ENCODE data around the gene PDLIM4. TPM values are rescaled to one million over a fixed set of nuclear protein-coding genes. Genes with fewer than 3 reads are reported as not detected.

The PDLIM4 gene
- total and polyA plus RNA-seq, 8 donors = 7.7 to 13.5 (median 10.2) TPM

DNA sequence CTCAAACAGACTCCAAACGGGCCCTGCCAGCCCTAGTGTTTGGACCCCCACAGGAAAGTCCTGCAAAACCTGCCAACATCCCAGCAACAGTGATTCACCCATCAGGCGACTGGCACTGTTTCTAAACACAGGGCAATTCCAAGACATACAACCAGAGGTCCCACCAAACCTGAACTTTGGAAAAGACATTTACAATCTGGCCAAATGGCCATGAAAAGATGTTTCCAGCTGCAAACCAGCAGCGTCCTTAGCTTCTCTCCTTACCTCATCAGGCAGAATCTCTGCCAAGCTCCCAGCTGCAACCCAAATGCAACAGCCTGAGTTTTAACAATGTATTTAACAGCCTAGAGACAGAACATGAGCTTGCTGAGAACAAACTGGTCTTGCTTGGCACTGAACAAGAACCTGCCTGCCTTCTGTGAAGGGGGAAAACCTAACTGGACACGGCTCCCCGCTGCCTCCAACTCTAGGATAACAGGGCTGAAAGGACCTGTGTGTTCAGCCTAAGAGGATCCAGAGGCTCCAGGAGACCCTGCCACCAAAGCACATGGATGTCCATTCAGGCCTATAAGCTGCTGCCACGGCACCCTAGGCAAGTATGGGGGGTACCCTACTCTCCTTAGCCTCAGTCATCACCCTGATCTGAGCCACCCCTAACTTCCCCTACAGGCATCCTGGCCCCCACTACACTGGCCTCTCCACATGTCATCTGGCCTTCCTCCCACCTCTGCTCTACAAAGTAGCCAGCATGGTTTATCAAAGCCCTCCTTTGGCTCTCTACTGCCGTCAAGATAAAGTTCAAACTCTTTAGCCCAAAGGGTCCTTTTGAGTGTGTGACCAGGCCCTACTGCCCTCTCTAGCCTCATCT, 35.5 kb upstream of the PDLIM4 start:
- intact Hi-C loops (cut with DNase I) = no loop called here
- Histone ChIP-seq H3K27me3 (peaks cover 0 to 9% of the 10 kb centered on the region in 2 donors), H3K4me1 (peaks cover 30 to 32% of the 10 kb centered on the region in 2 donors), H3K36me3 (peaks cover 0 to 14% of the 10 kb centered on the region in 2 donors), H3K27ac (peak overlapping the region in 1 of 2 donors; percentile 53), H3K4me3 (no peak overlapping the region), H3K9me3 (no peaks in the 10 kb centered on the region)
- peak in 2 of 4 donors; percentile 84 to 91 for DNase-seq
- ATAC-seq = no peak
- TF ChIP-seq, protein P1, sequence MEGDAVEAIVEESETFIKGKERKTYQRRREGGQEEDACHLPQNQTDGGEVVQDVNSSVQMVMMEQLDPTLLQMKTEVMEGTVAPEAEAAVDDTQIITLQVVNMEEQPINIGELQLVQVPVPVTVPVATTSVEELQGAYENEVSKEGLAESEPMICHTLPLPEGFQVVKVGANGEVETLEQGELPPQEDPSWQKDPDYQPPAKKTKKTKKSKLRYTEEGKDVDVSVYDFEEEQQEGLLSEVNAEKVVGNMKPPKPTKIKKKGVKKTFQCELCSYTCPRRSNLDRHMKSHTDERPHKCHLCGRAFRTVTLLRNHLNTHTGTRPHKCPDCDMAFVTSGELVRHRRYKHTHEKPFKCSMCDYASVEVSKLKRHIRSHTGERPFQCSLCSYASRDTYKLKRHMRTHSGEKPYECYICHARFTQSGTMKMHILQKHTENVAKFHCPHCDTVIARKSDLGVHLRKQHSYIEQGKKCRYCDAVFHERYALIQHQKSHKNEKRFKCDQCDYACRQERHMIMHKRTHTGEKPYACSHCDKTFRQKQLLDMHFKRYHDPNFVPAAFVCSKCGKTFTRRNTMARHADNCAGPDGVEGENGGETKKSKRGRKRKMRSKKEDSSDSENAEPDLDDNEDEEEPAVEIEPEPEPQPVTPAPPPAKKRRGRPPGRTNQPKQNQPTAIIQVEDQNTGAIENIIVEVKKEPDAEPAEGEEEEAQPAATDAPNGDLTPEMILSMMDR (IDR thresholded peaks at IDR 0.05) = no peak

DNA sequence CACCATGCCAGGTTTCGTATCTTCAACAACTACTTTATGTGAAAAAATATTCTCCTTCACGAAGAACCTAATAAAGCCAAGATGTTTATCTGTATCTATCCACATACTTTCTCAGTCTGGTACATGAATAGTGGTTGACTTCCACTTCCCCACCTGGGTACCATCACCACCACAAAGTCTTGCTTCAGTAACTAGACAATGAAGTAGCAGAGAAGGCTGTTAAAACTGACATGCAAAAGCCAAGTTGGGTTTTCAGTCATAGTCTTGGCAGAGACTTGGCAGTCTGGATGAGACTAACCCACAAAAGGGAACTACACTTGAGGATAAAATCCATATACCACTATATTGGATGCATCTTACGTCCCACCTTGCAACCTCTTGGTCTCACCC, 34.9 kb upstream of the PDLIM4 start:
- intact Hi-C loops (cut with DNase I) = no loop called here
- peaks cover 32 to 33% of the 10 kb centered on the region in 2 donors for H3K4me1 ChIP-seq
- no peak overlapping the region for H3K27ac ChIP-seq
- ATAC-seq (no peak), DNase-seq (no peak)
- TF ChIP-seq, protein P1 (IDR thresholded peaks at IDR 0.05) = no peak
- no peaks in the 10 kb centered on the region for H3K9me3 ChIP-seq
- peaks cover 0 to 8% of the 10 kb centered on the region in 2 donors for H3K36me3 ChIP-seq
- H3K4me3 ChIP-seq = no peak overlapping the region
- peaks cover 0 to 16% of the 10 kb centered on the region in 2 donors for H3K27me3 ChIP-seq

DNA sequence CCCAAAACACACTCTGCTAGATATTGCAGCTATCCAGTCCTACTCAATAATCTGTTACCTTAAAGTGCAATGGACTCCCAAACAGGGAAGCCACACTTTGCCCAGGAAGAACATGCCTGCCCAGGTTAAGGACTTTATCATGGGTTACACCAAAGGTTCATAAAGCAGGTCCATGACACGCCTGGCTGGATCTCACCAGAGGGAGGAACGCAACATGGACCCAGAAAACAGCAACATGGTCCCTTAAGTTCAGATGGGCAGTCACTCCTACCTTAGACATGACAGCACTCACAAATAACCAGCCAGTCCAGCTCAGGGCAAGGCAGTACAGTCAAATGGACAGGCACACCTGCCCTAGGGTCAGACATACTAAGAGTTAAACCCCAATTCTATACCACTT, 33.6 kb upstream of the PDLIM4 start:
- Histone ChIP-seq H3K27me3 (peaks cover 0 to 28% of the 10 kb centered on the region in 2 donors), H3K9me3 (no peaks in the 10 kb centered on the region), H3K27ac (peak overlapping the region; percentile 4 to 77), H3K4me1 (peaks cover 32 to 39% of the 10 kb centered on the region in 2 donors), H3K4me3 (no peak overlapping the region), H3K36me3 (no peaks in the 10 kb centered on the region)
- TF ChIP-seq, protein P1 (IDR thresholded peaks at IDR 0.05) = no peak
- intact Hi-C loops (cut with DNase I) = no loop called here
- DNase-seq (no peak), ATAC-seq (no peak)

DNA sequence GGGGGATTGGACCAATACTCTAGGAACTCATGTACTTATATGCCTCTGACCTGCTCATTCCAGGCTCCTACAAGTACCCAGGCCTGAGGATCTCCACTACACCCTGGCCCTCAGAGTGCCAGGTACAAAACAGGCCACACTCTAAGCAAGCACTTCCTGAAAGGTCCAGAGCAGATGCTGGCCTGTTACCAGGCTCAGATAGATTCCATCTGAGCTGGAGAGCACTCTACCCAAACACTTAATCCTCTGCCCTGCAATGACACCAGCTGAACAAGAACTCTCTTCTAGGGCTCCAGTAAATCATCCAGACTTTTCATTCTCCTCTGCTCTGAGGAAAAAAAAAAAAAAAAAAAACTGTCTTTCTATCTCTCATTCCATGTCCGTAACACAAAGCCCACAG, 32.8 kb upstream of the PDLIM4 start:
- TF ChIP-seq, protein P1 (IDR thresholded peaks at IDR 0.05) = no peak
- Histone ChIP-seq H3K27me3 (peaks cover 0 to 29% of the 10 kb centered on the region in 2 donors), H3K4me1 (peaks cover 32 to 39% of the 10 kb centered on the region in 2 donors), H3K36me3 (no peaks in the 10 kb centered on the region), H3K27ac (peak overlapping the region; percentile 4 to 77), H3K4me3 (no peak overlapping the region), H3K9me3 (no peaks in the 10 kb centered on the region)
- intact Hi-C loops (cut with DNase I) = no loop called here
- DNase-seq (peak in 2 of 4 donors; percentile 28 to 69), ATAC-seq (peak; percentile 58)
